Neural cell (in vitro differentiated cells): ENCODE measurements around the gene SF3B4. TPM values are rescaled to one million over a fixed set of nuclear protein-coding genes. Genes with fewer than 3 reads are reported as not detected.

Experiments
- H2AFZ ChIP-seq: fragments of 200-600, 300-800 bp; sonication (generic), shearing (Covaris generic); 2 replicates; pipeline ENCODE4 v1.6.0; 2014; ENCODE audit warnings: low read depth, mild to moderate bottlenecking, antibody characterized with exemption, low read length, moderate library complexity
- H3F3A ChIP-seq: fragments of 200-600 bp; shearing (Covaris generic); 2 replicates; pipeline ENCODE4 v1.6.1; 2016; ENCODE audit warnings: mild to moderate bottlenecking, moderate library complexity, mixed read lengths, antibody characterized with exemption, low read length; ENCODE audit not compliant: insufficient read depth, poor library complexity, severe bottlenecking
- H3K27ac ChIP-seq: fragments of 200-600, 300-800 bp; sonication (generic), shearing (Covaris generic); 2 replicates; pipeline ENCODE4 v1.5.1; 2014; ENCODE audit warnings: mild to moderate bottlenecking, low read length, moderate library complexity
- H3K27me3 ChIP-seq: fragments of 300-800, 200-600 bp; sonication (generic), shearing (Covaris generic); 2 replicates; pipeline ENCODE4 v1.6.0; 2014; ENCODE audit warnings: mild to moderate bottlenecking, low read depth, low read length, moderate library complexity; ENCODE audit not compliant: insufficient read depth
- H3K36me3 ChIP-seq: fragments of 300-800, 200-600 bp; sonication (generic), shearing (Covaris generic); 2 replicates; pipeline ENCODE4 v1.5.1; 2014; ENCODE audit warnings: mild to moderate bottlenecking, antibody characterized with exemption, low read length, moderate library complexity; ENCODE audit not compliant: insufficient read depth
- H3K4me2 ChIP-seq: fragments of 300-800, 200-600 bp; sonication (generic), shearing (Covaris generic); 2 replicates; pipeline ENCODE4 v1.6.0; 2014; ENCODE audit warnings: mild to moderate bottlenecking, low read length
- H3K4me3 ChIP-seq: fragments of 300-800, 200-600 bp; sonication (generic), shearing (Covaris generic); 2 replicates; pipeline ENCODE4 v1.5.1; 2014; ENCODE audit warnings: mild to moderate bottlenecking, low read length, moderate library complexity
- H3K79me2 ChIP-seq: fragments of 200-600 bp; shearing (Covaris generic); replicated peaks from 2 replicates; pipeline ENCODE4 v1.6.0; 2014; ENCODE audit warnings: mild to moderate bottlenecking, low read length, moderate library complexity; ENCODE audit not compliant: insufficient read depth
- H3K9ac ChIP-seq: fragments of 300-800, 200-600 bp; sonication (generic), shearing (Covaris generic); 2 replicates; pipeline ENCODE4 v1.6.1; 2016; ENCODE audit warnings: mild to moderate bottlenecking, low read length, mixed read lengths
- H3K9me2 ChIP-seq: fragments of 200-600 bp; shearing (Covaris generic); 2 replicates; pipeline ENCODE4 v1.6.1; 2016; ENCODE audit warnings: mild to moderate bottlenecking, low read length, mixed read lengths; ENCODE audit not compliant: insufficient read depth
- H3K9me3 ChIP-seq: fragments of 200-600, 300-800 bp; sonication (generic), shearing (Covaris generic); 2 replicates; pipeline ENCODE4 v1.6.1; 2016; ENCODE audit warnings: mild to moderate bottlenecking, mixed run types, low read length, moderate library complexity, mixed read lengths
- H4K20me1 ChIP-seq: fragments of 200-600 bp; shearing (Covaris generic); 2 replicates; pipeline ENCODE4 v1.6.1; 2016; ENCODE audit warnings: mild to moderate bottlenecking, mixed run types; ENCODE audit not compliant: insufficient read depth
- EP300 ChIP-seq: fragments of 450-650 bp; conservative IDR thresholded peaks from 2 replicates; pipeline ENCODE4 v1.6.1; 2014; ENCODE audit warnings: antibody characterized with exemption, mild to moderate bottlenecking, moderate library complexity; ENCODE audit not compliant: poor library complexity, severe bottlenecking
- EZH2 ChIP-seq: fragments of 200-600, 300-800 bp; shearing (Covaris generic), sonication (generic); IDR thresholded peaks from 2 replicates; pipeline ENCODE4 v1.6.1; 2014; ENCODE audit warnings: antibody characterized with exemption, low read length, borderline replicate concordance, mild to moderate bottlenecking; ENCODE audit not compliant: insufficient read depth, poor library complexity, severe bottlenecking
- MXI1 ChIP-seq: fragments of 450-650 bp; conservative IDR thresholded peaks from 2 replicates; pipeline ENCODE4 v1.6.1; 2014; ENCODE audit warnings: antibody characterized with exemption, mild to moderate bottlenecking; ENCODE audit not compliant: poor library complexity, severe bottlenecking
- POLR2AphosphoS5 ChIP-seq: IDR thresholded peaks from 2 replicates; pipeline ENCODE4 v1.6.1; 2012
- RAD21 ChIP-seq: fragments of 450-650 bp; conservative IDR thresholded peaks from 2 replicates; pipeline ENCODE4 v1.6.1; 2014; ENCODE audit warnings: antibody characterized with exemption, mild to moderate bottlenecking, moderate library complexity
- SMC3 ChIP-seq: fragments of 450-650 bp; conservative IDR thresholded peaks from 2 replicates; pipeline ENCODE4 v1.6.1; 2014; ENCODE audit warnings: antibody characterized with exemption, mild to moderate bottlenecking, moderate library complexity; ENCODE audit not compliant: poor library complexity
- polyA plus RNA-seq: library from polyadenylated mRNA; depleted of rRNA; stranded (reverse); fragments of >200 nt; gene quantifications from 2 replicates; pipeline ENCODE4 v1.2.3, GENCODE V29; 2014
- TF ChIP-seq, protein P1 (sequence below): fragments of 450-650 bp; IDR thresholded peaks from 2 replicates; pipeline ENCODE4 v1.5.1; 2014; ENCODE audit warnings: antibody characterized with exemption, mild to moderate bottlenecking, moderate library complexity; ENCODE audit not compliant: poor library complexity, severe bottlenecking
- TF ChIP-seq, protein P2 (sequence below): IDR thresholded peaks from 2 replicates; pipeline ENCODE4 v1.6.1; 2012; ENCODE audit warnings: borderline replicate concordance

SF3B4 gene
- polyA plus RNA-seq, 1 donor from 2014 or later: 14.1 TPM

DNA sequence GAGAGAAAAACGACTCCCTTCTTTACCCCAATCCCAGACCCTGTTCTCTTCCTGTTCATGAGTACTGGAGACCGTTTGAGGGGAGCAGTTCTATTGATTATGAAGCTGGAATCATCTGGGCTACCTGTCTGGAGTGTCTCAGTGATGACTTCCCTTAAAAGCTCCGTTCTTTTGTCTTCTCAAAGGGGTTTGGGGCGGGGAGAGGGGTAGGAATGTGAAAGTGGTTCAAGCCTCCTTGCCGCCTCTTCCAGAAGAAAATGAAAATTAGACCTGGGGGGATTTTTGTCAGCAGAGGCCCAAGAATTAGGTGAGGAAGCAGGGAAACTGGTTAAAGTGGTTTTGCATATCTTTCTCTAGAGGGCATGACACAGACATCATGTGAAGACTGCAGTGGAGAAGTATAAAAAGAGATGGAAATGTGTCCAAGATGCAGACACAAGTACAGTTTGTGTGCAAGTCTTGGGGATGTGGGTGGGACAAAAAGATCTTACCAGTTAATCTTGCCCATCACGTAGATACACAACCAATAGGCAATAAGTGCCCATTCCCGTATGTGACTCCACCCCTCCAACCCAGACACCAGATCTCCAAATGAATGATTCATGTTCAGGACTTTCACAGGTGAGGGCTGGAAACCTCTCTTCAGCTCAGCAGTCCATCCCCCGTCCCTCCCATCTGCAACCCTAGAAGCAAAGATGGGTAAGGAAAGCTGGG lies 9.5 kb upstream of the SF3B4 start:
- H3K27ac ChIP-seq: no peak overlapping the region

DNA sequence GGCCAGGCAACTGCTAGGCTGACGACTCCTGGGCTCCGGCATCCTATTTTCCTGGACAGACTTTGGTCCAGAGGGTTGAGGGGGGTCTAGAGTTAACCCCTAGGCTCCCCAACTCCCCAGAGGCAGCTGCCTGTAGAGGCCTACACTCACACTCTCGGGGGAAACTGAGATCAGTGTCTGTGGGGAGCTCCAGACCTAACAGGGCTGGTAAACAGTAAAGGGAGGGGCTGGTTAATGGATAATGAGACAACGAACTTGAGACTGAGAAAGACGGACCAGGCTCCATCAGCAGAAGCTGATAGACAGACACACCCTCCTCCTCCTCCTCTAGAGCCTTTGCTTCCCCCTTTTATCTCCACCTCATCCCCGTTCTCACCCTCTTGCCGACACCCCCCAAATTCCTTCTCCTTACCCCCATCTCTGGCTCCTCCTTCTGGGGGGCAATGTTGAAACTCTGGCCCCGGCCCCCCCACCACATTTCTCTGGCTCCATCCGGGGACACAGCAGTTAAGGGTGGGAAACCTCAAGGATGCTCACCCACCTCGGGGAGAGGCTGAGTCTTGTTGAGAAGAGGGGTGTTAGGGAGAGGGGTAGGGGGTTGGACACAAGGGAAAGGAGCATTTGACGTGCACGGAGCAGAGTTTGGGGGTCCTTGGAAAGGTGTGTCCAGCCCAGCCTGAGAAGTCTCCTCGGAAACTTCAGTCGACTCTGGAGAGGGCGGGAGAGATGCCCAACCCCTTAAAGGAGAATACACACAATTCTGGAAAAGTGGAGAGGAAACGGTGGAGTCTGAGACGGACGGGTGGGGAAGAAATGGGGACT lies 8.8 kb upstream of the SF3B4 start, which contains the start of gene MTMR11:
TSS of gene MTMR11 (minus strand) at position 710 of the 822 bp plus-strand sequence. CDS start at position 478, 232 bp downstream.
- Histone ChIP-seq H3F3A (no peaks in the 10 kb centered on the region), H3K27me3 (no peaks in the 10 kb centered on the region), H3K27ac (no peak within 1 kb of the TSS), H3K4me3 (no peak within 1 kb of the TSS), H3K4me2 (no peak within 1 kb of the TSS), H2AFZ (no peak within 1 kb of the TSS), H3K9me3 (no peaks in the 10 kb centered on the region), H4K20me1 (no peaks in the 10 kb centered on the region), H3K79me2 (no peaks in the 10 kb centered on the region), H3K9ac (no peak within 1 kb of the TSS), H3K9me2 (no peaks in the 10 kb centered on the region), H3K36me3 (no peaks in the 10 kb centered on the region)
- TF ChIP-seq, protein P1, sequence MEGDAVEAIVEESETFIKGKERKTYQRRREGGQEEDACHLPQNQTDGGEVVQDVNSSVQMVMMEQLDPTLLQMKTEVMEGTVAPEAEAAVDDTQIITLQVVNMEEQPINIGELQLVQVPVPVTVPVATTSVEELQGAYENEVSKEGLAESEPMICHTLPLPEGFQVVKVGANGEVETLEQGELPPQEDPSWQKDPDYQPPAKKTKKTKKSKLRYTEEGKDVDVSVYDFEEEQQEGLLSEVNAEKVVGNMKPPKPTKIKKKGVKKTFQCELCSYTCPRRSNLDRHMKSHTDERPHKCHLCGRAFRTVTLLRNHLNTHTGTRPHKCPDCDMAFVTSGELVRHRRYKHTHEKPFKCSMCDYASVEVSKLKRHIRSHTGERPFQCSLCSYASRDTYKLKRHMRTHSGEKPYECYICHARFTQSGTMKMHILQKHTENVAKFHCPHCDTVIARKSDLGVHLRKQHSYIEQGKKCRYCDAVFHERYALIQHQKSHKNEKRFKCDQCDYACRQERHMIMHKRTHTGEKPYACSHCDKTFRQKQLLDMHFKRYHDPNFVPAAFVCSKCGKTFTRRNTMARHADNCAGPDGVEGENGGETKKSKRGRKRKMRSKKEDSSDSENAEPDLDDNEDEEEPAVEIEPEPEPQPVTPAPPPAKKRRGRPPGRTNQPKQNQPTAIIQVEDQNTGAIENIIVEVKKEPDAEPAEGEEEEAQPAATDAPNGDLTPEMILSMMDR: no peak
- TF ChIP-seq EZH2: no peak
- TF ChIP-seq, protein P2, sequence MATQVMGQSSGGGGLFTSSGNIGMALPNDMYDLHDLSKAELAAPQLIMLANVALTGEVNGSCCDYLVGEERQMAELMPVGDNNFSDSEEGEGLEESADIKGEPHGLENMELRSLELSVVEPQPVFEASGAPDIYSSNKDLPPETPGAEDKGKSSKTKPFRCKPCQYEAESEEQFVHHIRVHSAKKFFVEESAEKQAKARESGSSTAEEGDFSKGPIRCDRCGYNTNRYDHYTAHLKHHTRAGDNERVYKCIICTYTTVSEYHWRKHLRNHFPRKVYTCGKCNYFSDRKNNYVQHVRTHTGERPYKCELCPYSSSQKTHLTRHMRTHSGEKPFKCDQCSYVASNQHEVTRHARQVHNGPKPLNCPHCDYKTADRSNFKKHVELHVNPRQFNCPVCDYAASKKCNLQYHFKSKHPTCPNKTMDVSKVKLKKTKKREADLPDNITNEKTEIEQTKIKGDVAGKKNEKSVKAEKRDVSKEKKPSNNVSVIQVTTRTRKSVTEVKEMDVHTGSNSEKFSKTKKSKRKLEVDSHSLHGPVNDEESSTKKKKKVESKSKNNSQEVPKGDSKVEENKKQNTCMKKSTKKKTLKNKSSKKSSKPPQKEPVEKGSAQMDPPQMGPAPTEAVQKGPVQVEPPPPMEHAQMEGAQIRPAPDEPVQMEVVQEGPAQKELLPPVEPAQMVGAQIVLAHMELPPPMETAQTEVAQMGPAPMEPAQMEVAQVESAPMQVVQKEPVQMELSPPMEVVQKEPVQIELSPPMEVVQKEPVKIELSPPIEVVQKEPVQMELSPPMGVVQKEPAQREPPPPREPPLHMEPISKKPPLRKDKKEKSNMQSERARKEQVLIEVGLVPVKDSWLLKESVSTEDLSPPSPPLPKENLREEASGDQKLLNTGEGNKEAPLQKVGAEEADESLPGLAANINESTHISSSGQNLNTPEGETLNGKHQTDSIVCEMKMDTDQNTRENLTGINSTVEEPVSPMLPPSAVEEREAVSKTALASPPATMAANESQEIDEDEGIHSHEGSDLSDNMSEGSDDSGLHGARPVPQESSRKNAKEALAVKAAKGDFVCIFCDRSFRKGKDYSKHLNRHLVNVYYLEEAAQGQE: no peak
- TF ChIP-seq MXI1: no peak
- no peak for TF ChIP-seq EP300
- no peak for TF ChIP-seq SMC3
- no peak for TF ChIP-seq RAD21

More for the DNA sequence above, 9.5 kb upstream of the SF3B4 start:
- no peaks in the 10 kb centered on the region for H3K79me2 ChIP-seq
- H3K4me3 ChIP-seq: no peak overlapping the region
- no peaks in the 10 kb centered on the region for H3K36me3 ChIP-seq
- no peak overlapping the region for H2AFZ ChIP-seq
- H3K9me3 ChIP-seq: no peaks in the 10 kb centered on the region
- no peaks in the 10 kb centered on the region for H3K27me3 ChIP-seq
- TF ChIP-seq, protein P2: no peak
- TF ChIP-seq POLR2AphosphoS5 (no peak), EP300 (no peak), MXI1 (no peak), RAD21 (no peak), EZH2 (no peak), SMC3 (no peak)
- TF ChIP-seq, protein P1: no peak
- H3K9ac ChIP-seq: no peak overlapping the region
- H4K20me1 ChIP-seq: no peaks in the 10 kb centered on the region
- no peaks in the 10 kb centered on the region for H3K9me2 ChIP-seq
- no peak overlapping the region for H3K4me2 ChIP-seq
- no peaks in the 10 kb centered on the region for H3F3A ChIP-seq
